HFFc6 (cell line): ENCODE measurements around the gene ULK4. TPM values are rescaled to one million over a fixed set of nuclear protein-coding genes. Genes with fewer than 3 reads are reported as not detected.

ENCODE experiments used
- DNase-seq: peaks from one replicate; pipeline ENCODE4 v3.0.0-alpha.2; 2018
- H3K27ac Mint-ChIP-seq: 2 replicates; pipeline ENCODE4 v1.8.0; 2020; ENCODE audit warnings: mild to moderate bottlenecking, mixed read lengths
- H3K27me3 Mint-ChIP-seq: 2 replicates; pipeline ENCODE4 v1.8.0; 2021; ENCODE audit warnings: mild to moderate bottlenecking, moderate library complexity, mixed read lengths; ENCODE audit not compliant: insufficient read depth
- H3K36me3 Mint-ChIP-seq: 2 replicates; pipeline ENCODE4 v1.8.0; 2021; ENCODE audit warnings: low read depth, mixed read lengths
- H3K4me1 Mint-ChIP-seq: 2 replicates; pipeline ENCODE4 v1.8.0; 2020; ENCODE audit warnings: low read depth, mixed read lengths
- H3K4me3 Mint-ChIP-seq: 2 replicates; pipeline ENCODE4 v1.8.0; 2020; ENCODE audit warnings: mild to moderate bottlenecking, moderate library complexity, mixed read lengths
- H3K9me3 Mint-ChIP-seq: 2 replicates; pipeline ENCODE4 v1.8.0; 2020; ENCODE audit warnings: mild to moderate bottlenecking, mixed read lengths
- CTCF ChIP-seq: fragments of 200-600 bp; sonication (generic); IDR thresholded peaks from 2 replicates; pipeline ENCODE4 v1.5.0; 2021; ENCODE audit warnings: antibody characterized with exemption, mild to moderate bottlenecking
- total RNA-seq, 6 experiments: library from RNA; stranded (reverse); fragmentation: NEBNext Ultra II Directional; extraction: Animal tissue kit (Norgen Biotek cat#: 25700); gene quantifications; 2 replicates in 1 of 6; 3 replicates in 5 of 6; pipeline ENCODE4 v1.2.3, GENCODE V29; 2021

Gene ULK4
- total RNA-seq, 6 experiments from 2014 or later, result 6.0 to 8.6 (median 6.7) TPM

GRCh38 chr3:41502023-41502422, 459.9 kb downstream of the ULK4 start:
- H3K9me3 Mint-ChIP-seq, result no peaks in the 10 kb centered on the region; the same call in 1 of the 2 replicates
- H3K4me3 Mint-ChIP-seq, result no peak overlapping the region
- no peak for DNase-seq
- H3K36me3 Mint-ChIP-seq, result no peaks in the 10 kb centered on the region
- no peaks in the 10 kb centered on the region for H3K27me3 Mint-ChIP-seq
- H3K27ac Mint-ChIP-seq, result no peak overlapping the region
- no peaks in the 10 kb centered on the region for H3K4me1 Mint-ChIP-seq
- TF ChIP-seq CTCF, result no peak

GRCh38 chr3:41498847-41499246, 463.1 kb downstream of the ULK4 start:
- Mint-ChIP-seq H3K27me3 (no peaks in the 10 kb centered on the region), H3K36me3 (no peaks in the 10 kb centered on the region), H3K9me3 (no peaks in the 10 kb centered on the region; the same call in 1 of the 2 replicates), H3K27ac (no peak overlapping the region), H3K4me3 (no peak overlapping the region), H3K4me1 (no peaks in the 10 kb centered on the region)
- DNase-seq, result no peak
- no peak for TF ChIP-seq CTCF

DNA sequence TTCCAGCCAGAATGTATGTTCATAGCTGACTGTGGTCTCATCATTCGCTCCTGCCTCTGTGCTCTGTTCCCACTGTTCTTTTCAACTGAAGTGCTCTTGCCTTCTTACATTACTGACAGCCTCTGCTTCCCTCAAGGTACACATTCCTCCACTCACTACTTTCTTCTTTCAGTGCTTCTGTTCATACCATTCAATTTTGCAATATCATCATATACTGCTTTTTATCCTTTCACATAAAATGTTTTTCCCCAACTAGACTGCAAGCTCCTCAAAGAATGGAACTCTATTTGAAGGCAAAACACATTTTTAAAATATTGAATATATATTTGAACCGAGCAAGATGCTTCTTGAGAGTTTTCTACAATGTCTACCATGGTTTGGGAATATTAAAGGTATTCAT, 471.5 kb downstream of the ULK4 start:
- TF ChIP-seq CTCF, result no peak
- H3K4me3 Mint-ChIP-seq, result no peak overlapping the region
- H3K9me3 Mint-ChIP-seq, result no peaks in the 10 kb centered on the region
- no peaks in the 10 kb centered on the region for H3K4me1 Mint-ChIP-seq
- DNase-seq, result no peak
- H3K27ac Mint-ChIP-seq, result no peak overlapping the region
- H3K36me3 Mint-ChIP-seq, result no peaks in the 10 kb centered on the region
- H3K27me3 Mint-ChIP-seq, result no peaks in the 10 kb centered on the region; the same call in 1 of the 2 replicates

DNA sequence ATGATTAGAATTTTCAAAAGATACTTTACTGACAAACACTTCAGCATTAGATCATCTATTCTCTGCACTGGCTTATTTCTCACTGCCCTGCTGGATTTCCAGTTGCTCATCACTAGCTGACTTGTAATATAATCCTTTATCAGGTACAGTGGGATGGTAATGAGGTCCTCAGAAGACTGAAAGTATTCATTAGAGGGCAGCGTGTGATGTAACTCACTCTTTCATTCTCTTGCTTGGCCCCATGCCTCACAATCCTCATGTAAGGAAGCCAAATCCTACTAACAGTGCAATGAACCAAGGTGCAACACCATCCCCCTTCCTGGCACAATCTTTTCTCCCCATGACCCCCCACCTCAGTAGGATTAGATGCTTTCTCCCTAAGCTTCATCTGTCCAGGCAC, 472.7 kb downstream of the ULK4 start:
- no peak for TF ChIP-seq CTCF
- Mint-ChIP-seq H3K36me3 (no peaks in the 10 kb centered on the region), H3K27me3 (no peaks in the 10 kb centered on the region; the same call in 1 of the 2 replicates)

DNA sequence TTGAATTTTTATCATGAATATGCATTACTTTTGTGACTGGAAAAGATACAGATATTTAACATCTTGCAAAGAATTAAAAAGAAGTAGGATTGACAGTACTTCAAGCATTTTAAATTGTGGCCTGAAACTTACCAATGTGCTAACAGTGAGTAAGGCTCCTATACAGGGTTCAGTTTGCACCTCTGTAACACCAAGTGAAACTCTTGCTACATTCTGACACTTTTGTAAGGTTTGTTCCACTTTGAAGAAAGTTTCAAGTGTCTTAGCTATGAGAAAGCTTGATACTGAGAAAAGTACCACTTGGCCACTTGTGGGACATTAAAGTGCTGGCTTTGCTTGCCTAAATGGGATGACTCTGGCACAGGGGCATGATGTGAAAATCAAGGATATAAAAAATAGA, 473.4 kb downstream of the ULK4 start:
- H3K9me3 Mint-ChIP-seq, result no peaks in the 10 kb centered on the region

More for the DNA sequence above, 472.7 kb downstream of the ULK4 start:
- Mint-ChIP-seq H3K9me3 (no peaks in the 10 kb centered on the region), H3K4me3 (no peak overlapping the region), H3K4me1 (no peaks in the 10 kb centered on the region), H3K27ac (no peak overlapping the region)
- no peak for DNase-seq

More for the DNA sequence above, 473.4 kb downstream of the ULK4 start:
- Mint-ChIP-seq H3K36me3 (no peaks in the 10 kb centered on the region), H3K4me1 (no peaks in the 10 kb centered on the region), H3K27me3 (no peaks in the 10 kb centered on the region; the same call in 1 of the 2 replicates), H3K4me3 (no peak overlapping the region), H3K27ac (no peak overlapping the region)
- no peak for TF ChIP-seq CTCF
- no peak for DNase-seq
